Neural cell (in vitro differentiated cells): ENCODE measurements around the gene NFE2. TPM values are rescaled to one million over a fixed set of nuclear protein-coding genes. Genes with fewer than 3 reads are reported as not detected.

Source experiments
- H2AFZ ChIP-seq: fragments of 200-600, 300-800 bp; sonication (generic), shearing (Covaris generic); 2 replicates; pipeline ENCODE4 v1.6.0; 2014; ENCODE audit warnings: low read depth, mild to moderate bottlenecking, antibody characterized with exemption, low read length, moderate library complexity
- H3F3A ChIP-seq: fragments of 200-600 bp; shearing (Covaris generic); 2 replicates; pipeline ENCODE4 v1.6.1; 2016; ENCODE audit warnings: mild to moderate bottlenecking, moderate library complexity, mixed read lengths, antibody characterized with exemption, low read length; ENCODE audit not compliant: insufficient read depth, poor library complexity, severe bottlenecking
- H3K27ac ChIP-seq: fragments of 200-600, 300-800 bp; sonication (generic), shearing (Covaris generic); 2 replicates; pipeline ENCODE4 v1.5.1; 2014; ENCODE audit warnings: mild to moderate bottlenecking, low read length, moderate library complexity
- H3K27me3 ChIP-seq: fragments of 300-800, 200-600 bp; sonication (generic), shearing (Covaris generic); 2 replicates; pipeline ENCODE4 v1.6.0; 2014; ENCODE audit warnings: mild to moderate bottlenecking, low read depth, low read length, moderate library complexity; ENCODE audit not compliant: insufficient read depth
- H3K36me3 ChIP-seq: fragments of 300-800, 200-600 bp; sonication (generic), shearing (Covaris generic); 2 replicates; pipeline ENCODE4 v1.5.1; 2014; ENCODE audit warnings: mild to moderate bottlenecking, antibody characterized with exemption, low read length, moderate library complexity; ENCODE audit not compliant: insufficient read depth
- H3K4me2 ChIP-seq: fragments of 300-800, 200-600 bp; sonication (generic), shearing (Covaris generic); 2 replicates; pipeline ENCODE4 v1.6.0; 2014; ENCODE audit warnings: mild to moderate bottlenecking, low read length
- H3K4me3 ChIP-seq: fragments of 300-800, 200-600 bp; sonication (generic), shearing (Covaris generic); 2 replicates; pipeline ENCODE4 v1.5.1; 2014; ENCODE audit warnings: mild to moderate bottlenecking, low read length, moderate library complexity
- H3K79me2 ChIP-seq: fragments of 200-600 bp; shearing (Covaris generic); replicated peaks from 2 replicates; pipeline ENCODE4 v1.6.0; 2014; ENCODE audit warnings: mild to moderate bottlenecking, low read length, moderate library complexity; ENCODE audit not compliant: insufficient read depth
- H3K9ac ChIP-seq: fragments of 300-800, 200-600 bp; sonication (generic), shearing (Covaris generic); 2 replicates; pipeline ENCODE4 v1.6.1; 2016; ENCODE audit warnings: mild to moderate bottlenecking, low read length, mixed read lengths
- H3K9me2 ChIP-seq: fragments of 200-600 bp; shearing (Covaris generic); 2 replicates; pipeline ENCODE4 v1.6.1; 2016; ENCODE audit warnings: mild to moderate bottlenecking, low read length, mixed read lengths; ENCODE audit not compliant: insufficient read depth
- H3K9me3 ChIP-seq: fragments of 200-600, 300-800 bp; sonication (generic), shearing (Covaris generic); 2 replicates; pipeline ENCODE4 v1.6.1; 2016; ENCODE audit warnings: mild to moderate bottlenecking, mixed run types, low read length, moderate library complexity, mixed read lengths
- H4K20me1 ChIP-seq: fragments of 200-600 bp; shearing (Covaris generic); 2 replicates; pipeline ENCODE4 v1.6.1; 2016; ENCODE audit warnings: mild to moderate bottlenecking, mixed run types; ENCODE audit not compliant: insufficient read depth
- CTCF ChIP-seq: fragments of 450-650 bp; IDR thresholded peaks from 2 replicates; pipeline ENCODE4 v1.5.1; 2014; ENCODE audit warnings: antibody characterized with exemption, mild to moderate bottlenecking, moderate library complexity; ENCODE audit not compliant: poor library complexity, severe bottlenecking
- EP300 ChIP-seq: fragments of 450-650 bp; conservative IDR thresholded peaks from 2 replicates; pipeline ENCODE4 v1.6.1; 2014; ENCODE audit warnings: antibody characterized with exemption, mild to moderate bottlenecking, moderate library complexity; ENCODE audit not compliant: poor library complexity, severe bottlenecking
- EZH2 ChIP-seq: fragments of 200-600, 300-800 bp; shearing (Covaris generic), sonication (generic); IDR thresholded peaks from 2 replicates; pipeline ENCODE4 v1.6.1; 2014; ENCODE audit warnings: antibody characterized with exemption, low read length, borderline replicate concordance, mild to moderate bottlenecking; ENCODE audit not compliant: insufficient read depth, poor library complexity, severe bottlenecking
- MXI1 ChIP-seq: fragments of 450-650 bp; conservative IDR thresholded peaks from 2 replicates; pipeline ENCODE4 v1.6.1; 2014; ENCODE audit warnings: antibody characterized with exemption, mild to moderate bottlenecking; ENCODE audit not compliant: poor library complexity, severe bottlenecking
- POLR2AphosphoS5 ChIP-seq: IDR thresholded peaks from 2 replicates; pipeline ENCODE4 v1.6.1; 2012
- RAD21 ChIP-seq: fragments of 450-650 bp; conservative IDR thresholded peaks from 2 replicates; pipeline ENCODE4 v1.6.1; 2014; ENCODE audit warnings: antibody characterized with exemption, mild to moderate bottlenecking, moderate library complexity
- REST ChIP-seq: IDR thresholded peaks from 2 replicates; pipeline ENCODE4 v1.6.1; 2012; ENCODE audit warnings: borderline replicate concordance
- SMC3 ChIP-seq: fragments of 450-650 bp; conservative IDR thresholded peaks from 2 replicates; pipeline ENCODE4 v1.6.1; 2014; ENCODE audit warnings: antibody characterized with exemption, mild to moderate bottlenecking, moderate library complexity; ENCODE audit not compliant: poor library complexity
- TAF1 ChIP-seq: IDR thresholded peaks from 2 replicates; pipeline ENCODE4 v1.6.1; 2012; ENCODE audit warnings: low read depth
- polyA plus RNA-seq: library from polyadenylated mRNA; depleted of rRNA; stranded (reverse); fragments of >200 nt; gene quantifications from 2 replicates; pipeline ENCODE4 v1.2.3, GENCODE V29; 2014

The NFE2 gene
- polyA plus RNA-seq, 1 donor from 2014 or later, result not detected

GRCh38 chr12:54349036-54349435 lies 48.2 kb upstream of the NFE2 start:
- Histone ChIP-seq H4K20me1 (no peaks in the 10 kb centered on the region), H3K27ac (peak overlapping the region; percentile 99), H3K4me3 (no peak overlapping the region), H3K36me3 (no peaks in the 10 kb centered on the region), H3F3A (peaks cover 3% of the 10 kb centered on the region), H2AFZ (no peak overlapping the region), H3K9ac (peak overlapping the region; percentile 25), H3K4me2 (no peak overlapping the region), H3K79me2 (no peaks in the 10 kb centered on the region), H3K9me3 (no peaks in the 10 kb centered on the region), H3K27me3 (no peaks in the 10 kb centered on the region), H3K9me2 (no peaks in the 10 kb centered on the region)
- no peak for TF ChIP-seq EP300
- no peak for TF ChIP-seq REST
- TF ChIP-seq TAF1, result no peak
- no peak for TF ChIP-seq EZH2
- TF ChIP-seq MXI1, result no peak
- no peak for TF ChIP-seq POLR2AphosphoS5
- no peak for TF ChIP-seq RAD21
- TF ChIP-seq CTCF, result no peak
- no peak for TF ChIP-seq SMC3

- H3K27me3 ChIP-seq, result no peaks in the 10 kb centered on the region
- peaks cover 9% of the 10 kb centered on the region for H3K36me3 ChIP-seq
- H3K27ac ChIP-seq, result peak overlapping the region; percentile 81
- H3K9ac ChIP-seq, result peak overlapping the region; percentile 52
- no peak overlapping the region for H2AFZ ChIP-seq
- peak overlapping the region; percentile 54 for H3K4me3 ChIP-seq
- H4K20me1 ChIP-seq, result no peaks in the 10 kb centered on the region
- H3K9me3 ChIP-seq, result no peaks in the 10 kb centered on the region
- no peak for TF ChIP-seq EZH2
- TF ChIP-seq RAD21, result no peak
- TF ChIP-seq TAF1, result no peak
- no peak for TF ChIP-seq MXI1
- no peak for TF ChIP-seq SMC3
- TF ChIP-seq REST, result no peak
- TF ChIP-seq POLR2AphosphoS5, result no peak
- TF ChIP-seq EP300, result no peak
- no peak for TF ChIP-seq CTCF
- no peaks in the 10 kb centered on the region for H3F3A ChIP-seq
- no peaks in the 10 kb centered on the region for H3K9me2 ChIP-seq
- no peaks in the 10 kb centered on the region for H3K79me2 ChIP-seq
- H3K4me2 ChIP-seq, result peak overlapping the region; percentile 57
Measured at GRCh38 chr12:54341378-54342300, 40.8 kb upstream of the NFE2 start.
